CD4-positive, alpha-beta T cell (primary cell): ENCODE results near the gene SASH1. TPM values are rescaled to one million over a fixed set of nuclear protein-coding genes. Genes with fewer than 3 reads are reported as not detected.

Source experiments
- ATAC-seq: fragments of 200-7000 bp; cut with Tn5 transposase; one replicate; pipeline ENCODE4 v1.10.0; 2022; ENCODE audit warnings: mild to moderate bottlenecking; ENCODE audit not compliant: poor library complexity
- CTCF ChIA-PET: fragments of 350-600 bp; sonication (Branson Sonifier 250); formaldehyde crosslinking; loops from one replicate; lab custom pipeline; 2021; ENCODE audit warnings: antibody characterized with exemption, inconsistent platforms; lab: Charles Lee
- POLR2A ChIA-PET: fragments of 350-600 bp; sonication (Branson Sonifier 250); formaldehyde crosslinking; loops from one replicate; lab custom pipeline; 2021; ENCODE audit warnings: antibody characterized with exemption, inconsistent platforms; lab: Charles Lee
- DNase-seq, 14 experiments: peaks; one replicate each; pipeline ENCODE4 v3.0.0-alpha.2; 2013 to 2020; ENCODE audit warnings: mixed read lengths in 2 of 14
- H3K27ac ChIP-seq, 2 donors: one replicate each; pipeline versions ENCODE4 v1.5.1 to v1.7.0; 2013; ENCODE audit warnings: low read length in 2 of 2, low read depth in 1 of 2, mild to moderate bottlenecking in 1 of 2
- H3K27me3 ChIP-seq, 2 experiments: 1 replicate in 1 of 2; 2 replicates in 1 of 2; pipeline versions ENCODE4 v1.6.1 to v1.7.0; 2013; ENCODE audit warnings: low read length in 2 of 2, control low read depth in 1 of 2, mild to moderate bottlenecking in 1 of 2, moderate library complexity in 1 of 2; ENCODE audit not compliant: insufficient read depth in 2 of 2, control insufficient read depth in 1 of 2
- H3K36me3 ChIP-seq: one replicate; pipeline ENCODE4 v1.6.1; 2013; ENCODE audit warnings: low read length, control low read depth; ENCODE audit not compliant: insufficient read depth
- H3K4me1 ChIP-seq: one replicate; pipeline ENCODE4 v1.6.1; 2013; ENCODE audit warnings: low read length, control low read depth; ENCODE audit not compliant: insufficient read depth
- H3K4me3 ChIP-seq: one replicate; pipeline ENCODE4 v1.5.1; 2013; ENCODE audit warnings: mild to moderate bottlenecking, low read length, moderate library complexity
- H3K9me3 ChIP-seq, 2 experiments: 1 replicate in 1 of 2; 2 replicates in 1 of 2; pipeline versions ENCODE4 v1.6.1 to v1.7.0; 2013; ENCODE audit warnings: low read length in 2 of 2, mild to moderate bottlenecking in 2 of 2, control low read depth in 1 of 2, moderate library complexity in 1 of 2; ENCODE audit not compliant: control insufficient read depth in 1 of 2, insufficient read depth in 1 of 2
- H3K27ac Mint-ChIP-seq: one replicate; pipeline ENCODE4 v1.8.0; 2020; ENCODE audit warnings: mixed read lengths
- H3K27me3 Mint-ChIP-seq: one replicate; pipeline ENCODE4 v1.8.0; 2021; ENCODE audit warnings: mixed read lengths
- H3K36me3 Mint-ChIP-seq: one replicate; pipeline ENCODE4 v1.8.0; 2021; ENCODE audit warnings: low read depth, mixed read lengths
- H3K4me1 Mint-ChIP-seq: one replicate; pipeline ENCODE4 v1.8.0; 2021; ENCODE audit warnings: low read depth, mixed read lengths
- H3K4me3 Mint-ChIP-seq: one replicate; pipeline ENCODE4 v1.8.0; 2020; ENCODE audit warnings: mild to moderate bottlenecking, mixed read lengths
- H3K9me3 Mint-ChIP-seq: one replicate; pipeline ENCODE4 v1.8.0; 2020; ENCODE audit warnings: mixed read lengths
- intact Hi-C, 2 experiments: fragments of 100-400 bp; cut with DNase I in 1 of 2; cut with micrococcal nuclease in 1 of 2; formaldehyde crosslinking; loops; one replicate each; pipeline versions ENCODE4 v1.15.1 to v1.9.0; 2023 to 2025; cut with DNase I, micrococcal nuclease
- total RNA-seq, 174 experiments: library from RNA in 2 of 174; stranded (reverse) in 2 of 174; gene quantifications; one replicate each; pipeline ENCODE4 v1.2.3 and lab custom pipeline; 2021 to 2026
- TF ChIP-seq, protein P1 (sequence below): fragments of 200-600 bp; IDR thresholded peaks from one replicate; pipeline ENCODE4 v1.8.0; 2022; ENCODE audit warnings: antibody characterized with exemption, mild to moderate bottlenecking

The SASH1 gene
- total RNA-seq, 2 experiments from 2014 or later, result 0.58 to 0.75 TPM

DNA sequence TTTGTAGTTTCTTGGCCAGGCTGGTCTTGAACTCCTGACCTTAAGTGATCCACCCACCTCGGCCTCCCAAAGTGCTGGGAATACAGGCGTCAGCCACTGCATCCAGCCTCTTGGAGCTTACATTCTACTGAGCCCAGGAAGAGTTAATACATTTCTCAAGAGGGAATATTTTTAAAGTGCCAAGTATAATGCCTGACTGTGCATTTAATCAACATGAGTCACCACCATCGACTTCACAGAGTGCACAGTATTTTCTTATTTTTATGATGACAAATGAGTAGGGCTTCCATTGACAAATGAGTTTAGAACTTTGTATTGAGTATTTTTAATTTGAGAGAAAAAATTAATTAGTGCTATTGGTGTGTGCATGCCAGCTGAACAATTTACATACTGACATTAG lies 72.2 kb downstream of the SASH1 start:
- H3K4me1 Mint-ChIP-seq, result no peaks in the 10 kb centered on the region
- POLR2A ChIA-PET, result no interaction called here

DNA sequence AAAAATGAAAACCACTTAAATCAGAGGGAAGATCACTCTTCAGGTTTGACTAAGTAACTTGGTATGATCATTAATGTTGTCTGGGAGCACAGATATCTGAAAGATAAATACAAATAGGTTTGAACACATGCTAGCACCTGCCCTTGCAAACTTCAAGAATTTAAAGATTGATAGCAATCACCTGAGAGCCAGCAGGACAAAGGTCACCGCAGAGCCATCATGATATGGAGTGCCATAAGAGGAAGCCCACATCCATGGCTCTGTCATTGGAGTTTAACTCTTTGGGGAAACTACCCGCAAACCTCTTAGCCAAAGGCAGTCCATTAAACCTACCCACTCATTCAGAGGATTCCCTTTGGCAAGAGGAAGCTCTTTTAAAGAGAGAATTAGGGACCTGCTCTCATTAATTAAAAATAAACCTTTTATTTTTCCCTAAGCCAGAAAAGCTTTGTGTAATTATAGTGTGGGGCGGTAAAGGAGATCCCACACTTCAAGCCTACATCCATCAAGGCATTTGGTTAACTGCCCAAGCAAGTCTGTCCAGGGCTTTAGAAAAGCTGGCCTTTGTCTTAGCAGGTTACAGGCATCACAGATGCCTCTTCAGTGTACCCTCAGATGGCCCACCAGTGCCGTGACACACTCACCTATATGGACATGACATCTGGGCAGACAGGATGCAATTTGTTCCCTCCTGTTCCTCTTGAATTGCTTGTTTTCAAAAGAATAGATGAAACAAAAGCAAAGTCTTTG lies 73.0 kb downstream of the SASH1 start:
- DNase-seq, result no peak
- Histone ChIP-seq H3K4me3 (no peak overlapping the region), H3K27me3 (no peaks in the 10 kb centered on the region), H3K27ac (no peak overlapping the region), H3K36me3 (no peaks in the 10 kb centered on the region), H3K4me1 (no peaks in the 10 kb centered on the region), H3K9me3 (no peaks in the 10 kb centered on the region)
- H3K27ac Mint-ChIP-seq, result no peak overlapping the region
- ChIA-PET CTCF (no interaction called here), POLR2A (no interaction called here)
- intact Hi-C loops, result no loop called here
- H3K4me1 Mint-ChIP-seq, result no peaks in the 10 kb centered on the region
- ATAC-seq, result no peak
- TF ChIP-seq, protein P1, sequence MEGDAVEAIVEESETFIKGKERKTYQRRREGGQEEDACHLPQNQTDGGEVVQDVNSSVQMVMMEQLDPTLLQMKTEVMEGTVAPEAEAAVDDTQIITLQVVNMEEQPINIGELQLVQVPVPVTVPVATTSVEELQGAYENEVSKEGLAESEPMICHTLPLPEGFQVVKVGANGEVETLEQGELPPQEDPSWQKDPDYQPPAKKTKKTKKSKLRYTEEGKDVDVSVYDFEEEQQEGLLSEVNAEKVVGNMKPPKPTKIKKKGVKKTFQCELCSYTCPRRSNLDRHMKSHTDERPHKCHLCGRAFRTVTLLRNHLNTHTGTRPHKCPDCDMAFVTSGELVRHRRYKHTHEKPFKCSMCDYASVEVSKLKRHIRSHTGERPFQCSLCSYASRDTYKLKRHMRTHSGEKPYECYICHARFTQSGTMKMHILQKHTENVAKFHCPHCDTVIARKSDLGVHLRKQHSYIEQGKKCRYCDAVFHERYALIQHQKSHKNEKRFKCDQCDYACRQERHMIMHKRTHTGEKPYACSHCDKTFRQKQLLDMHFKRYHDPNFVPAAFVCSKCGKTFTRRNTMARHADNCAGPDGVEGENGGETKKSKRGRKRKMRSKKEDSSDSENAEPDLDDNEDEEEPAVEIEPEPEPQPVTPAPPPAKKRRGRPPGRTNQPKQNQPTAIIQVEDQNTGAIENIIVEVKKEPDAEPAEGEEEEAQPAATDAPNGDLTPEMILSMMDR, result no peak
- H3K27me3 Mint-ChIP-seq, result peaks cover 4% of the 10 kb centered on the region
- H3K36me3 Mint-ChIP-seq, result no peaks in the 10 kb centered on the region
- H3K9me3 Mint-ChIP-seq, result no peaks in the 10 kb centered on the region
- H3K4me3 Mint-ChIP-seq, result no peak overlapping the region

More for the DNA sequence above, 72.2 kb downstream of the SASH1 start:
- H3K9me3 ChIP-seq, result no peaks in the 10 kb centered on the region
- no peaks in the 10 kb centered on the region for H3K4me1 ChIP-seq
- H3K27me3 Mint-ChIP-seq, result peaks cover 4% of the 10 kb centered on the region
- no peak overlapping the region for H3K4me3 ChIP-seq
- CTCF ChIA-PET, result no interaction called here
- H3K27me3 ChIP-seq, result no peaks in the 10 kb centered on the region
- TF ChIP-seq, protein P1, result no peak
- intact Hi-C loops, result no loop called here
- DNase-seq (no peak), ATAC-seq (no peak)
- H3K9me3 Mint-ChIP-seq, result no peaks in the 10 kb centered on the region
- H3K36me3 Mint-ChIP-seq, result no peaks in the 10 kb centered on the region
- no peak overlapping the region for H3K27ac Mint-ChIP-seq
- no peaks in the 10 kb centered on the region for H3K36me3 ChIP-seq
- H3K27ac ChIP-seq, result no peak overlapping the region
- no peak overlapping the region for H3K4me3 Mint-ChIP-seq

DNA sequence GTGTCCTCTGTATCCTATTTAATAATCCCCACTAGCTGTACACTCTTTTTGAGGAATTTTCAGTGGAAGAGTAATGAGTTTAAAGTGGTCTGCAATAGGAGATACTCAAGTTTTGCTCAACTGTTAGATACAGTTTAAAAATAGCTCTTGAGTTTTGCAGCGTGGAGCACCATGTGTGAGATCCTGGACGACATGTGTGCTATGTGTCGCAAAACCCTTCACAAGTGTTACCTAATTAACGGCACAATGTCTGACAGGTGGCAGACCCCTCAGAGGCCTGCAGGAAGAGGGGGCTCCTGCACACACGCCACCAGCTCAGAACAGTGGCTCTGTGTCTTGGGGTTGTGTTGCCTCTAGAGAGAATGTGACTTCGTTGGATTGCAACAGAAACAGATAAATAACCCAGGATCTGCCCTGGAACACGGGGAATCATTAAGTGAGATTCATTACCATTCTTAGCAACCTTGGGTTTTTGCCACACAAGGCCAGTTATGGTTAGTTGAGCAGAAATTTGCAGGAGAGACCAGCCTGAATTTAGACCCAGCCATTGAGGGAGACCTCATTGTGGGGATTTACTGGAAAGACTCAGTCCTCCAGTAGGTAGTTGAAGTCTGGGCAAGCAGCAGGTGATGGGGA lies 73.8 kb downstream of the SASH1 start:
- ChIA-PET POLR2A (no interaction called here), CTCF (no interaction called here)
- H3K9me3 Mint-ChIP-seq, result no peaks in the 10 kb centered on the region
- intact Hi-C loops, result no loop called here
- no peaks in the 10 kb centered on the region for H3K4me1 ChIP-seq
- H3K27me3 Mint-ChIP-seq, result peaks cover 4% of the 10 kb centered on the region
- H3K27me3 ChIP-seq, result no peaks in the 10 kb centered on the region
- H3K4me3 ChIP-seq, result no peak overlapping the region
- no peaks in the 10 kb centered on the region for H3K4me1 Mint-ChIP-seq
- no peak overlapping the region for H3K27ac Mint-ChIP-seq
- no peaks in the 10 kb centered on the region for H3K36me3 Mint-ChIP-seq
- DNase-seq (no peak), ATAC-seq (no peak)
- H3K27ac ChIP-seq, result no peak overlapping the region
- H3K36me3 ChIP-seq, result no peaks in the 10 kb centered on the region
- TF ChIP-seq, protein P1, result no peak
- H3K4me3 Mint-ChIP-seq, result no peak overlapping the region
- no peaks in the 10 kb centered on the region for H3K9me3 ChIP-seq
